ENCODE measurements around the gene ACKR2. TPM values are rescaled to one million over a fixed set of nuclear protein-coding genes. Genes with fewer than 3 reads are reported as not detected.

The ACKR2 gene
- polyA plus RNA-seq, 1 donor from 2014 or later = not detected

Other genes with a start within 250 kb of the ACKR2 start
- 30.1 TPM for gene SEC22C, start 227.5 kb upstream of the ACKR2 start, polyA plus RNA-seq
- 145 TPM for gene SS18L2, start 218.6 kb upstream of the ACKR2 start, polyA plus RNA-seq
- gene NKTR, start 208.8 kb upstream of the ACKR2 start, polyA plus RNA-seq = 14.7 TPM
- gene ZBTB47, start 155.7 kb upstream of the ACKR2 start, polyA plus RNA-seq = 0.11 TPM
- not detected for gene KLHL40, start 123.9 kb upstream of the ACKR2 start, polyA plus RNA-seq
- gene HHATL, start 106.6 kb upstream of the ACKR2 start, polyA plus RNA-seq = not detected
- gene CCDC13, start 36.2 kb upstream of the ACKR2 start, polyA plus RNA-seq = 1.1 TPM
- 66.7 TPM for gene HIGD1A, start 5.0 kb upstream of the ACKR2 start, polyA plus RNA-seq
- not detected for gene CYP8B1, start 66.4 kb downstream of the ACKR2 start, polyA plus RNA-seq
- gene ZNF662, start 96.7 kb downstream of the ACKR2 start, polyA plus RNA-seq = not detected
- gene GASK1A, start 169.9 kb downstream of the ACKR2 start, polyA plus RNA-seq = not detected